GM19035 (cell line): ENCODE results near the gene TBC1D16.

Experiments
- ATAC-seq: cut with Tn5 transposase; IDR thresholded peaks from one replicate; pipeline ENCODE4 v1.9.1; 2021; ENCODE audit not compliant: unreplicated experiment

TBC1D16 gene

DNA sequence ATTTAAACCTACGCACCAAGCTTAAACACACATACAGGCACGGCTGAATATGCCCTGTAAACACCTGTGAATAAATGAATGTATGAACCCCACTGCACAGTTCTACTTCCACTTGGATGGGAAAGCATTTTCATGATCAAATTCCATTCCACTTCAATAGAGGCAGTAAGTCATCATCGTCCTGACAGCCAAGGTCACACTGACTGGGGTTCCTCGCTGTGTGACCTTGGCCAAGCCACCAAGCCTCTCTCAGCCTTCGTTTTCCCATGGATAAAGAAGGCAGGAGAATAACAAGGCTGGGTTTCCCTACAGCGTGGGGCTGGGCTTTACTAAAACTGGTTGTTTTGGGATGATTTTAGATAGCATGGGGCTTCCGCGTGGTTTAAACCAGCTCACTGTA lies 82.8 kb downstream of the TBC1D16 start:
- no peak for ATAC-seq

DNA sequence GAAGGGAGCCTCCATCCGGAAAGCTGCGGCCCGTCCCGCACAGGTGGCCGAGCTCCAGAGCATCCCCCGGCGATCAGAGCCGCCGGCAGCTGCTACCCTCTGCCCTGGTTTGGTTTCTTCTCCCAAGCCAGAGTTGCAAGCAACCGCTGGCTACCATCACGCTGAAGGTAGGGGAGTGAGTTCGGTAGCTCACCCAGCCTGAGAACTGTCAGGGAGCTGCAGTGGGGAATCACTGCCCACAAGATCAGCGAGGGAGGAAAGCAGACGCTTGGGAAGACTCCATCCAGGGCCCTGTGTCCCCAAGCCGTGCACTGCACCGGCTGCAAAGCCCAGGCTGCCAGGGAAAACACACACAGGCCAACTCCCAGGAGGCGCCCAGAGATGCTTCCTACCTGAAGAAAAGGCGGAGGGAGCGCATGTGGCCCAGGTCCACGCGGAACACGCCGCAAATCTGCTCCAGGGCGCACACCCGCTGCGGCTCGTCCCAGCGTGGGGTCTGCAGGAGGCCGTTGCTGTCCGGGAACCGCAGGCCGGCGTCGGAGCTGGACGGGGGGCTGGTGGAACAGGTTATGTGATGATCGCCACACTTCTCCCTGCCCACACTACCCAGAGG lies 83.3 kb downstream of the TBC1D16 start:
- ATAC-seq: no peak

DNA sequence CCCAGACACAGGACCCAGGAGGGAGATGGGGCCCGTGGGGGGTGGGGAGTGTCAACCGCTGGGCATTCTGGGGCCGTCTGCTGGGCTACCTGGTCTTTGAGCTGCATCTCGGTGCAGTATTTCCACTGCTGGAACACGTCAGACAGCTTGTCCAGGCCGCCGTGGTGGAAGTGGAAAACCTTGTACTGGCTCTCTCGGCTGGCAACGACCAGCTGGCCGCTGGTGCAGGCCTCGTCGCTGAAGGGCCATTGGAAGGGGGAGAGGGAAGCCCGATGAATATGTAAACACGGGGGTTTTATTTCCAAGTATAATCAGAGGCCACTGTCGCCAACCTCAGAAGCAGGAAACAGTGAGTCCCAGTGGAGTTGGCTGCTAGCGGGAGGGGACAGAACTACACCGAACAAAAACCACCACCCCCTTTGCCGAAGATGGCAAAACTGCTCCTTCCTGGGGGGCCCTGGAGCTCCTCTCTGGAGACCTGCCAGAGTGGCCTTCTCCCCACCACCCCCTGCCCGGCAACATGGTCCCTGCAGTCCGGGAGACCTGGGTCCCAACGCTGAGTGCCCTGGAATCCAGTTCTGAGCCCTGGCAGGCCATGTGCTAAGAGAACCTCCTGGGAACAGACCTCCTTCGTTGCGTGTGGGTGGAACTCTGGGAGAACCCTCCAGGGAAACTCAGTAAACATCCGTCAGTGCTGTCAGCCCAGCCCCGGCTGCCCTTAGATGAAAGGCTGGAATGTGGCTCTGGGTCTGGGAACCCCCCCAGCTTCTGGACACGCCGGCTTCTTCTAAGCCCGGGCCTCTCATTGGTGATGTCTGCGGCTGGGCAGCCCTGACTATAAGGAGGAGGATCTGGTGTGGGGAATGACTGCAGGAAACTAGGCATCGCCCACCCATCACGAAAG lies 84.1 kb downstream of the TBC1D16 start:
- ATAC-seq: no peak

DNA sequence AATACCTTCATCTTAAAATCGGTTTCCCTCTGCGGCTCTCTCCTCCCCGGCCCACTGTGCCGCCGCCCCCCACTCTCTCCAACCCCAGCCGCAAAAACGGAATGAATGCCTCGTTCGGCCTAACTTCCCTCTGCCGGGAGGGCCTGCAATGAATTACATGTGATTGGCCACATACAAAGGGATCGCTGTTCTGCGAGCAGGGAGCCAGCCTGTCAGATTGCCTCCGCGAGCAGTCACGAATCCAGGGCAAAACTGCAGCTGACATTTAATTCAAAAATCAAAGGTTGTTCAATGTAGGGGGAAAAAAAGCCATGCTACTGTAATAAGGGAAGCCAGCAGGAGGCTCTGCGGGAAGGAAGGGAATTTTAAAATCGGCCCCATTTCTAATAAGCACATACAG lies 84.9 kb downstream of the TBC1D16 start:
- no peak for ATAC-seq

DNA sequence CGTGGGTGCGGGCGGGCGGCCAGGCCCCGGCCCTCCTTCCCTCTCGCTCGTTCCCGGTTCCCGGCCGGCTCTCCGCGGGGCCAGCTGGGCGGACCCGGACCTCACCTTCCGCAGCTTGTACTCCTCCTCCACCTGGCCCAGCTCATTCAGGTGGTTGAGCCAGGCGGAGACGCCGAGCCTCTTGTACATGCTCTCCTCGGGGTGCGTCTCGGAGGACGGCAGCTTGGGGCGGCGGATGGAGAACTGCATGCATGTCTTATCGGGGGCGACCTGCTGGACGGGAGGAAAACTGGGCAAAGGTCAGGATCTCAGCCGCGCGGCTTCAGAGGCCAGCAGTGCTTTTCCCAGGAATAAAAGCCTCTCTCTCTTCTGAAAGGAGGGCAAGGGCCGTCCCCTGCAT lies 85.4 kb downstream of the TBC1D16 start:
- no peak for ATAC-seq

DNA sequence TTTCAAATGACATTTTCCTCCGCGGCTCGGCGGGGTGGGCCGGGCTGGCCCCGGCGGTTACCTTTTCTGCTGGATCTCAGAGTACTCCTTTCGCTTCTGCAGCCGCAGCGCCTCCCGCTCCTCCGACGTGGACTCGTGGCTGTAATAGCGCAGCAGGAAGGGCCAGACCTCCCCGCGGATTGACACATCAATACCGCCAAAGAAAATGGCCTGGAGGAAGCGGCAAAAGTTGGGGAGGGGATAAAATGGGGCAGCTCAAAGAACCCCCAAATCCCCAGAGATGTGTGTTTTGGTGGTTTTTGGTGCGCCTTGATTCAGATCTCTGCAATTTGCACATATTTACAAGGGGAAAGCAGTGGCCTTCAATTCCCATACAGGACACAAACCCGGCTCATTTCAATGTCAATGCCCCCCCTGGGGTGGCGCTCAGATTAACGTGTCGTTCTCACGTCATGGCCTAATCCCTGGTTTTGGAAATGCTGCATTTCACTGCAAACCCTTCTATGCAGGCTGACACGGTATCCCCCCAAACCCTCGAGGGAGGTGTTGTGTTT lies 85.9 kb downstream of the TBC1D16 start:
- ATAC-seq: no peak

DNA sequence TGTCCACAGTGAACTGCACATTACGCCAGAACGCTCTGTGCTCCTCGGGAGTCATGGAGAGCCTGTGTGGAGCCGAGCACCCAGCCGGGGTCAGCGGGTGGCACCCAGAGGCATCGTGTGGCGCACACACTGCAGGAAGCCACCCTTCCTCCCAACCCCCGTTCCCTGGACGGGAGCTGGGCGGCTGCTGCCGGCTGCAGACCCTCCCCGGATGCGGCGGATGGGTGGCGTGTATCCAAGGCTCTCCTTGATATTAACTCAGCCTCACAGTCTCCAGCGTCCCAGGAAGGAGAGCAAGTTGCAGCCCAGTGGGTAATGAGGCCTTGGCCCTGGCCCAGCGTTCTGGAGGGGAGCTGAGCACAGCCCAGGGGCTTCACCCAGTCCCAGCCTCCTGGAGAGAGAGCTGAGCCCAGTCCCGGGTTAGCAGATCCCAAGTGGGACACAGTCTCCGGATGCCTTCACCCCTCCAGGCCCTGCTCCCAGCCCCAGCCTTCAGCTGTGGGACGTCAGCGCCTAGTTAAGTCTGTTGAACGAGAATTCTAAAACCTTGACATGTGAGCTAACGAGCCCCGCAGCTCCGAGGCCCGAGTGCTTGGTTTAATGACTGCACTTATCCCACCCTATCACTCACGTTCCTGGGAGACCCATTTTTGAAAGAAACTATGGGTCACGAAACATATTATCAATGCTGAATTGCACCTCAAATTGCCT lies 86.6 kb downstream of the TBC1D16 start:
- no peak for ATAC-seq

DNA sequence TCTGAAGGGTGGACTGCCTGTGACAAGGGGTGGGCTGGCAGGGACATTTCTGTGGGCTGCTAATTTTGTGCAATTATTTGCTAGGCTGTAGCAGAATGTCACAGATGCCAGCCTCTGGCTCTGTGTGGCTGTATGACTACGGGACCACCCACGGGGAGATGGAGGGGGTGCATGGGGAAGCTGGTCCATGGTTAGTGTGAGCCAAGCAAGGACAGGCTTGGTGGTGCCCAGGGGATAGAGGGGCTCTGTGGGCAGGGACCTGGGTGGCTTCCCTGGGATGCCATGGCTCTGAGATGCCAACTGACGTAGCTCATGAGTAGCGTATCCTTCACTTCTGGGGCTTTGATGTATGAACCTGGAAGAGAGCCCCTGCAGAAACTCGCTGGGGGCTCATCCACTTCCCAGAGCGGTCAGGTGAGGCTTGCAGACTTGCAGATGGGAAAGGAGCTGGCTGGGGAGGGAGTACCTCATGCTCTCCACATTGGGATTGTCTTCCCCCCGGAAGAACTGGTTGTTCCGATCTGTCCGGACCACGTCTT lies 87.2 kb downstream of the TBC1D16 start:
- no peak for ATAC-seq

DNA sequence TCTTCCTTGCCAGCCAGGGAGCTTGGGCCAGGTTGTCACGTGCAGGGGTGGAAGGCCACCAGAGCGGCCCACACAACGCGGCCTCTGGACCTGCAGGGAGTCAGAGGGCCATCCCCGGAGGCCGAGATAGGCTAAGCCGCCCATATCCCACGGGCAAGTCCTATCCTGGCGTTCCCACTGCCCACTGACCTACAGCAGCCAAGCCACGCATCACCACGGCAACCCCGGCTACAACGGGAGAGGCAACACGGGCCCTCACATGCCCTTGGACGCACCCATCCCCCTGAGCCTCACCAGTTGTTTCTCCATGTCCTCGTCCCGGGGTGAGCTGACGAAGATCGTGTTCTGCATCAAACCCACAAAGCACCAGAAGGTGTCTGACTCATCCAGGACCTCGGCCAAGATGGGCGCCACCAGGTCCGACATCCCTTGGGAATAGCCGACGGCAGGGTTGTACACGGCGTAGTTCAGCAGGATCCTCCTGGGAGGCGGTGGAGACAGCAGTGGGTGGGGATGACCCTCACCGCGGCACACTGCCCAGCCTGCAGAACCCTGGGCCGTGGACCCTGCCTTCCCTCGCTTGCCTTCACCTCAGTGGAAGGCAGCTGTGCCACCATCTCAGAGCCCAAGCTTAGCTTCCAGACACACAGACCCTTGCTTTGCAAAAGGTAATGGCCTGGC lies 88.2 kb downstream of the TBC1D16 start:
- no peak for ATAC-seq

DNA sequence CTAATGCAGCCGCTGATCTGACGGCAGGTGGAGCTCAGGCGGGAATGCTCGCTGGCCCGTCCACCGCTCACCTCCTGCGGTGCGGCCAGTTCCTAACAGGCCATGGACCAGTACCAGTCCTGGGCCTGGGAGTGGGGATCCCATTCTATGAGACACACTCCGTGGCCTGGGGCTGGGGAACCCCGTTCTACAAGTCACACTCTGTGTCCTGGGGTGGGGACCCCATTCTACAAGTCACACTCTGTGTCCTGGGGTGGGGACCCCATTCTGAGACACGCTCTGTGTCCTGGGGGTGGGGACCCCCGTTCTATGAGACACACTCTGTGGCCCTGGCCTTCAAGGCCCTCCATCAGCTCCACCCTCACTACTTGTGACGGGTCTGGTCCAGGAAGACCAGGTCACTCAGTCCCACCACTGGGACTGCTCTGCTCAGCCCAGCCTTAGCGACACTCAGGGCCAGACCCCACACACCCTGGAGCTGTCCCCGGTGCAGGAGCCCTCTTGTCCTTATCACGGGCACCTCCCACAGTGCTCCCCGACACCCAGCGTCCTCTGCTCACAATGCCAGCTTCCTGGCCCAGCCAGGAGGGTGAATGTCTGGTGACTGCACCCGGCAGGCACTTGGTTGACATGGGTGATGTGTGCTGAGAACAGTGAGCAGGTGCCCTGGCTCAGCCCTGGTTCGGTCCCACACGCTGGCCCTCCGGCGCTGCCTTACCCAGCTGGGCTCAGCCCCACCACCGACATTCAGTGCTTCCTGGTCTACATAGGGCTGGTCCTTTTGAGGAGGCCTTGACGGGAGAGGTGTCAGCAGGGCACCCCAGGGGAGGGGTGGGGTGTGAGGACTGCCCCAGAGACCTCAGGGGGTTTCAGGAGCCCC lies 89.1 kb downstream of the TBC1D16 start:
- no peak for ATAC-seq

DNA sequence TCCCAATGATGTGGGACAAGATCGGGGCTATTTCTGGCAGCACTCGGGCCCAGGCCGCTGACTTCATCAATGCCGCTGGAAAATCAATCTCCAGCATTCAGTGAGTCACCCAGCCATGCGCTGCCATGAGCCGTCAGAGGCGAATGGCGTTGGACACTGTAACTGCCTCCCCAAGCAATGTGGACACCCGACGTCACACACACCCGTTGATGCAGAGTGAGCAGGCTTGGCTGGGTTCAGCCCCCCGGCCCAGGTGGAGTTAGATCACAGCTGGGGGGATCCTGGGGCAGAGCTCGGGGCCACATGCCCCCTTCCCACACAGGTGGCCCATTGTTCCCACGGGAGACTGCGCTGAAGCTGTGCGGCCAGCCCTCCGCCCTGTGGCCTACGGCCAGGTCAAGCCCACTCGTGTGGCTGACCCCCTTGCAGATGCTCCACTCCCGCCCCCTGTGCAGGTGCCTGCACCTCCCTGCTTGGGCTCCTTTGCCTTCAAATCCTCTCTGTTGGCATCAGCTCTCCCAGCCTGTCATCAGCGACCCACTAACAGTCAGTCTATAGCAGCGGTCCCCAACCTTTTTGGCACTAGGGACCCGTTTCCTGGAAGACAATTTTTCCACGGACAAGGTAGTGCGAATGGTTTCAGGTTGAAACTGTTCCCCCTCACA lies 89.9 kb downstream of the TBC1D16 start:
- no peak for ATAC-seq

DNA sequence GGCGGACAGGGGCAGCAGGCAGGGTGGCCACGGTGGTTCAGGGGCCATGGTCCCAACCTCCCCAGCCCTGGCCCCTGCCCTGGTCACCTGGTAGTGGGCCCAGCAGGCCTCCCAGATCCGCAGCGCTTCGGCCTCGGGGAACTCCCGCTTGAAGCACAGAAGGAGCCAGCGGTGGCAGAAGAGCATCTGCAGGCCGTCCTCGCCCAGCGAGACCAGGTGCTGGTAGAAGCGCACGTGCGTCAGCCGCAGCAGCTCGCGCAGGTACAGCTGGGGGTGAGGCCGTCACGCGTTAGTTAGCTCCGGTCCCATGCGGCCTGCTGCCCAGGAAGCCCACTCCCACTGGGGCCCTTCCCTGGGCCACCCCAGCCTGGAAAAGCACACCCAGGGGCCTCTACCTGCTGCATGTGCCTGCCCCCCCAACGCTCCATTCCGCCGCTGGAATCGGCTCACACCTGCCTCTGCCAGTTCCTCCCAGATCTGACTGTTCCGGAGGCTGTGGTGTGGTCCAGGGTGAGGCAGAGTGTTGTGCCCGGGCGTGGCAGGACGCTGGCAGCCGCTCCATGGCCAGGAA lies 90.8 kb downstream of the TBC1D16 start:
- ATAC-seq: no peak

DNA sequence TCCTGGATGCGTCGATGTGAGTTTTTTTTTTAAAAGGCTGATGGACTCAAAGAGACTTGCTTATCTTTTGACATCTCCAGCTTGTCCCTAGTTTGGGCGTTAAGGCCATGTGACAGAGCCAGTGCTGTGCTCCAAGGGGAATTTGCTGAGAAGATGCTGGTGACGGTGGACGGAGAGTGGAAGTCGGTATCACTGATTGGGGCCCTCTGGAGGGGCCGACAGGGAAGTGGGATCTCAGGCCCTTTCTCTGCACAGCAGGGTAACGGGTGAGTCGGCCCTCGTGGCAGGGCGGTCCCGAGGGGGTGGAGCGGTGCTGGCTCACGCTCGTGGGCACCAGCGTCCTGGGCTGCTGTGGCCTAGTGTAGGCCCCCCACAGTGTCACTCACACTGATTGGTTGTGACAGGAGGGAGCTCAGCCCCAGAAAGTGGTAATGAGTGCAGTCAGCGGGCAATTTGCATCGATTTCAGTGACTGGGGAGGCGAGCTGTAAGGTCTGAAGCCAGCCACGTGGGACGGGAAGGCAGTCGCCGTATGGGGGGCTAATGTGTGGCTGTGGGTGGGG lies 91.3 kb downstream of the TBC1D16 start:
- no peak for ATAC-seq

DNA sequence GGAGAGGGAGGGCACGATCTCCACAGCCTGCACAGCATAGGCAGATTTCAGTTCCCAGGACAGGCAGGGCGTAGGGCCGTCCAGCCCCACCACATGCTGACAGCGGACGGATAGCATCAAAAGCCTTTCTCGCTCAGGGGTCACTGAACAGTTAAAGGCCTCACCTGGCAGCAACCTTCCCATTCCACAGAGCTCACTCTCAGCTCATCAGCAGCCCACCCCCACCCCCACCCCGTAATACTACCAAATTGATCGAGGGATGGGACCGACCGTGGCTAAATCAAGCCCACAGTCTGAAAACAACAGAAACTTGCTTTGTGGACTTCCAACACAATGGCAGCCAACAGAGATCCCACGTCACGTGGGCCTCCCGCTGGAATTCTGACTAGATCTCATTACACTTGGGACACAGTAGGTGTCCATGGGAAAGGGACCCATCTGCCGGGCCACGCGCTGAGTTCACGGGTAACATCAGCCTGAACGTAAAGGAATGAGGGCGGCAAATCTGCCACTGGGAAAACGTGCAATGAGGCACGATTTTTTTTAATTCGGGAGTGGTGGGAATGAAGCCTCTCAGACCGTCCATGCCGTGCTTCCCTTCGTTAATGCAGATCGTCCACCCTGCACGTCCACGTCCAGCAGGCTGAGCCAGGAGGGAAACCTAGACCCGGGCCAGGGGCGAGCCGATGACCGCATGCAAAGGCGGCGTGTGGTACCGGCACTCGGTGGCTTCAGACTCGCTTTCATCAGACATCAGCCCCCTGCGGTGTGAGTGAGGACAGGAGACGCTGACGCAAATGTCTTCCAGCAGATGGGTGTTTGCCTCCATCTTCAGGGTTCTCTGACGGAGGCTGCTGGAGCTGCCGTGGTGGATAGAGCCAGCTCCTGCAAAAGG lies 92.1 kb downstream of the TBC1D16 start:
- ATAC-seq: no peak

DNA sequence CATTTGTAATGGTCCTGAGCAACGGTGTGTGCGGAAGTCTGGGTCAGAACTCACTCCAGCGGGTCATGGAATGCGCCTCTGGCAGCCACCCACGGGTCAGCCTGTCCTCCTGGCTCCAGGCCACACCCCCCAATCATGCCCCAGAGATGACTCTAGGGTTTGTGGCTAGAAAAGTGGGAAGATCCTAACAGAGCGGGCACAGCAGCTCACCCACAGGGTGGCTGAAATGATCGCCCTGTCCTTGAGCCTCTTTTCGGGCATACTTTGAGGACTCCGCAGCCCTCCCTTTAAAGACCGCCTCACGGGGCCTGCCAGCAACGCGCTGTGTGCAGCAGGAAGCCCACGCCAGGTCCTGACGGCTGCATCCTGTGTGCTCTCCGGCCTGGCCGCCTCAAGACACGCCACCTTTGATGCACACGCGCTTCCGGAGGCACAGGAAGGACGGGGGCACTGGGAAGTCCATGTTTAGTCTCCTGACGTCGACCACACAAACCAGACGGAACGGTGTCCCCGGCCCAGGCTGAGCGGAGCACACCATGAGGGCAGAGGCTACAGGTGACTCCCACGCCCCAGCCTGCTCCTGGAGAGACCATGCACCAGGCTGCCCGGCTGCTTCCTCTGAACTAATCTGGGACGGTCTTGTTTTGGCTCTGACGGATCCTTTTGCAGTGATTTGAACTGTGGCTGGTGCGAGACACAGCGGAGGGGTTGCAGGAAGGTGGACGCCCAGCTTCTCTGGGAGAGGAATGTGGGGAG lies 92.9 kb downstream of the TBC1D16 start:
- no peak for ATAC-seq

DNA sequence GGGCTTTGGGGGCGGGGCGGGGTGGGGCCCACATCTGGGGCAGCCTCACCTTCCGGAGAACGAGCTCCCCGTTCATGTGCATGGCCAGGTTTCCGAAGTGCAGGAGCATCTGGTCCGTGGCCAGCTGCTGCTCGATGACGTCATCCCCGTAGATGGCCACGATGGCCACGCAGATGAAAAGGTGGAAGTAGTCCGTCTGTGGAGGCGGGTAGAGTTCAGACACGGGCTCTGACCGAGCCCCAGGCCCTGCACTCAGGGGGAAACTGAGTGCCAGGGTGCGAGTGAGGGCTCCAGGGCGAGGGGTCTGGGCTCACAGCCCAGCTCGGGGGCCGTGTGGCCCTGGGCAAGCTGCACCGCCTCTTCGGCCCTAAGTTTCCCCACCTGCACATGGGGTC lies 93.7 kb downstream of the TBC1D16 start:
- no peak for ATAC-seq
